NT2/D1 (cell line): ENCODE data around the gene TMC2.

ENCODE experiments used
- SUZ12 ChIP-seq: IDR thresholded peaks from 2 replicates; pipeline ENCODE4 v1.6.1; 2011; ENCODE audit not compliant: insufficient read length, insufficient read depth; ENCODE audit errors: extremely low read depth
- ZNF274 ChIP-seq: IDR thresholded peaks from 2 replicates; pipeline ENCODE4 v1.6.1; 2011; ENCODE audit warnings: mild to moderate bottlenecking, low read depth, low read length

DNA sequence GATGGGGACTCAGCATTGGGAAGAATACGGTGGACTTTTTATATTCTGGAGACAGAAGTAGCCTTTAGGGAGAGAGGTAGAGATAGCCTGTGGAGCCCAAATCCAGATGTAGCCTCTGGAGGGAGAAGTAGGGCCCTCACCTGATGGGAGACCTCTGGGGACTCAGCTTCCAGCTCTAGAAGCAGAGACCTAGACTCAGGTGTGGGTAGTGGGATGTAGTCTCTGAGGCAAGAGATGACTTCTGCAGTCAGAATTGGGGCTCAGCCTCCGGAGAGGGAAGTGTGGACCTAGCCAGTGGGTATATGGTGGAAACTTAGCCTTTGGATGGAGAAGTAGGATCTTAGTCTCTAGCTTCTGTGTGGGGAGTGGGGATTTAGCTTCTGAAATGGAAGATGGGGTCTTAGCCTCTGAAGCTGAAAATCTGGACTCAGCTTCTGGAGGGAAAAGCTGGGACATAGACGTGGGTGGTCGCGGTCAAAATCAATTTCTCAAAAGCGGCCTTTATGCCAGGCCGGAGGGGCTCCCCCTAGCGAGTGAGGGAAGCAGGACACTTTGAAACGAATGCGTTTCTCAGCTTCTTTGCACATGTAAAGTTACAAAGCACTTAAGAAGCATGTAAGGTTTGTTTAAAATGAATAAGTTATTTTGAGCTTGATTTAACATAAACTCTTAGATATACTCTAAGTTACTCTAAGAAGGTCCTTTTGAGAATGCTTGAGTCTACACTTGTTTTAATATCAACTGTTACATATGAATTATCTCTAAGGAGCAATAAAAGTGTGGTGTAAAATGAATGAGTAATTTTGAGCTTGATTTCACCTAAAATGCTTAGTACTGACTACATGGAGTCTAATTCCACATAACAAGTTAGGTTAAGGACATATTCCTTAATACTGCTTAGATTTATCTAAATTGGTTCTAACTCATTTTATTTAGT is 14.7 kb upstream of the TMC2 start:
- TF ChIP-seq ZNF274 (no peak), SUZ12 (no peak)
